Prostate gland (tissue), 2 donors: ENCODE measurements around the gene CCDC90B. TPM values are rescaled to one million over a fixed set of nuclear protein-coding genes. Genes with fewer than 3 reads are reported as not detected.
"Not testable (repeated sequence)": the region's sequence is repeated elsewhere in the genome, so short reads cannot be mapped to it uniquely, and the experiment has no call there.

ENCODE experiments used
- DNase-seq: peaks from one replicate; pipeline ENCODE4 v3.0.0-alpha.2; 2019; ENCODE audit warnings: low spot score
- H3K27ac ChIP-seq, 2 donors: fragments of 200-600 bp; sonication (generic); 2 replicates each; pipeline ENCODE4 v1.5.1; 2017 to 2019
- H3K27me3 ChIP-seq: fragments of 200-600 bp; sonication (generic); replicated peaks from 2 replicates; pipeline ENCODE4 v1.5.1; 2019; ENCODE audit not compliant: insufficient read depth
- H3K36me3 ChIP-seq, 2 donors: fragments of 200-600 bp; sonication (generic); 1 replicate in 1 of 2; 2 replicates in 1 of 2; pipeline versions ENCODE4 v1.5.1 to v1.8.1; 2017 to 2019
- H3K4me1 ChIP-seq: fragments of 200-600 bp; sonication (generic); replicated peaks from 2 replicates; pipeline ENCODE4 v1.5.1; 2019
- H3K4me3 ChIP-seq, 2 donors: fragments of 200-600 bp; sonication (generic); 2 replicates each; pipeline ENCODE4 v1.5.1; 2017 to 2019
- H3K9me3 ChIP-seq: fragments of 200-600 bp; sonication (generic); 2 replicates; pipeline ENCODE4 v1.5.1; 2017
- POLR2A ChIP-seq: fragments of 450-650 bp; IDR thresholded peaks from one replicate; pipeline ENCODE4 v1.6.1; 2016; ENCODE audit warnings: antibody characterized with exemption, mild to moderate bottlenecking
- POLR2AphosphoS5 ChIP-seq: sonication (generic); formaldehyde crosslinking; IDR thresholded peaks from one replicate; pipeline ENCODE4 v1.6.1; 2017; ENCODE audit warnings: antibody characterized with exemption
- WGBS: methylation state at CpG from one replicate; pipeline ENCODE4 v1.1.5; 2018; 5-methylcytosine and 5-hydroxymethylcytosine counted together
- intact Hi-C: fragments of 100-400 bp; cut with DNase I; formaldehyde crosslinking; loops from one replicate; pipeline ENCODE4 v1.14.2; 2022
- total RNA-seq, 2 donors: library from RNA; depleted of rRNA; stranded (reverse); fragments of >200 nt; gene quantifications; one replicate each; pipeline ENCODE4 v1.1.0, GENCODE V29; 2016
- TF ChIP-seq, protein P1 (sequence below), 4 experiments: fragments of 200-600 bp in 2 of 4; fragments of 450-650 bp in 2 of 4; sonication (generic) in 2 of 4; IDR thresholded peaks; 1 replicate in 3 of 4; 2 replicates in 1 of 4; pipeline ENCODE4 v1.5.1; 2016 to 2019; ENCODE audit warnings: antibody characterized with exemption in 4 of 4, mild to moderate bottlenecking in 2 of 4, moderate library complexity in 2 of 4

The CCDC90B gene
- total RNA-seq, 2 donors from 2014 or later, result 43.8 to 48.2 TPM

DNA sequence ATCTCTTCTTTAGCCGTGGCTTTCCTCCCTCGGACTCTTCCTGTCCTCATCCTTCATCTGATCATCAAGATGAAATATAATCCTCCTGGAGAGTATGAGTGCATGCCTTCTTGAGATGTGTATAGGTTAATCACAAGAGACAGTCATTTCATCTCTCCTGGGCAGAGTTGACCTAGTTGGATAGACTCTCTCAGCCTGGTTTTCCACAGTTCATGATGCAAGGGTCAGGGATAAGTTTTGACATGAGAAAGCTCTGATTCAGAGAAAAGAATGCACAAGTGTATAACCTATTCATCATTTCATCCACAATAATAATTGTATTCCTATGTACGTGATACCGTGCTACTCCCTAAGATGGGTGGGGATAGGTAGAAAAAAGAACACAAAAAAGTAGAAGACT is 33.2 kb upstream of the CCDC90B start:
- Histone ChIP-seq H3K27me3 (no peaks in the 10 kb centered on the region), H3K4me1 (no peaks in the 10 kb centered on the region), H3K9me3 (no peaks in the 10 kb centered on the region), H3K27ac (no peak overlapping the region), H3K36me3 (no peaks in the 10 kb centered on the region), H3K4me3 (no peak overlapping the region)
- WGBS, result 40% methylated on average over 4 of the region's 4 CpGs
- TF ChIP-seq POLR2A, result no peak
- TF ChIP-seq, protein P1, sequence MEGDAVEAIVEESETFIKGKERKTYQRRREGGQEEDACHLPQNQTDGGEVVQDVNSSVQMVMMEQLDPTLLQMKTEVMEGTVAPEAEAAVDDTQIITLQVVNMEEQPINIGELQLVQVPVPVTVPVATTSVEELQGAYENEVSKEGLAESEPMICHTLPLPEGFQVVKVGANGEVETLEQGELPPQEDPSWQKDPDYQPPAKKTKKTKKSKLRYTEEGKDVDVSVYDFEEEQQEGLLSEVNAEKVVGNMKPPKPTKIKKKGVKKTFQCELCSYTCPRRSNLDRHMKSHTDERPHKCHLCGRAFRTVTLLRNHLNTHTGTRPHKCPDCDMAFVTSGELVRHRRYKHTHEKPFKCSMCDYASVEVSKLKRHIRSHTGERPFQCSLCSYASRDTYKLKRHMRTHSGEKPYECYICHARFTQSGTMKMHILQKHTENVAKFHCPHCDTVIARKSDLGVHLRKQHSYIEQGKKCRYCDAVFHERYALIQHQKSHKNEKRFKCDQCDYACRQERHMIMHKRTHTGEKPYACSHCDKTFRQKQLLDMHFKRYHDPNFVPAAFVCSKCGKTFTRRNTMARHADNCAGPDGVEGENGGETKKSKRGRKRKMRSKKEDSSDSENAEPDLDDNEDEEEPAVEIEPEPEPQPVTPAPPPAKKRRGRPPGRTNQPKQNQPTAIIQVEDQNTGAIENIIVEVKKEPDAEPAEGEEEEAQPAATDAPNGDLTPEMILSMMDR (IDR thresholded peaks at IDR 0.05), result no peak
- no peak for TF ChIP-seq POLR2AphosphoS5
- intact Hi-C loops, result no loop called here
- DNase-seq, result no peak

DNA sequence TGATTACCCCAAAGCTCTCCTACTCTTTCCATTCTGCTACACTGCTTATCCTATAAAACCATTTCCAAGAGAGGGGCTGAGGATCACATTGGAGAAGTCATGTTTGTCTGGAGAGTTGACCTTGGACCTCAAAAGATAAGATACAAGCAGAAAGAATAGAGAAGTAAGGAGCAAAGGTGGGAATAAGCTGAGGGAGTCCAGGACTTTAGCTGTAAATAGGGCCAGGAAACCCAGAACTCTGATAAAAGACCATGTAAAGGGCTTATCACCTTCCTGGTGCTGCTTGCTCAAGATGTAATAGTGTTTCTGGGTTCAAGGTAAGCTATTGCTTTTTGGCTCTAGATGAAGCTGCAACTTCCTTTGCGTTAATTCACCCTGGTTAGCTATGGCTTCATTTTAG is 32.8 kb upstream of the CCDC90B start:
- Histone ChIP-seq H3K36me3 (no peaks in the 10 kb centered on the region), H3K27ac (no peak overlapping the region), H3K27me3 (no peaks in the 10 kb centered on the region), H3K4me3 (no peak overlapping the region), H3K9me3 (no peaks in the 10 kb centered on the region), H3K4me1 (no peaks in the 10 kb centered on the region)
- 100% methylated on average over 1 of the region's 1 CpG for WGBS
- no peak for TF ChIP-seq POLR2A
- TF ChIP-seq, protein P1 (IDR thresholded peaks at IDR 0.05), result no peak
- no peak for TF ChIP-seq POLR2AphosphoS5
- intact Hi-C loops, result no loop called here
- DNase-seq, result no peak

DNA sequence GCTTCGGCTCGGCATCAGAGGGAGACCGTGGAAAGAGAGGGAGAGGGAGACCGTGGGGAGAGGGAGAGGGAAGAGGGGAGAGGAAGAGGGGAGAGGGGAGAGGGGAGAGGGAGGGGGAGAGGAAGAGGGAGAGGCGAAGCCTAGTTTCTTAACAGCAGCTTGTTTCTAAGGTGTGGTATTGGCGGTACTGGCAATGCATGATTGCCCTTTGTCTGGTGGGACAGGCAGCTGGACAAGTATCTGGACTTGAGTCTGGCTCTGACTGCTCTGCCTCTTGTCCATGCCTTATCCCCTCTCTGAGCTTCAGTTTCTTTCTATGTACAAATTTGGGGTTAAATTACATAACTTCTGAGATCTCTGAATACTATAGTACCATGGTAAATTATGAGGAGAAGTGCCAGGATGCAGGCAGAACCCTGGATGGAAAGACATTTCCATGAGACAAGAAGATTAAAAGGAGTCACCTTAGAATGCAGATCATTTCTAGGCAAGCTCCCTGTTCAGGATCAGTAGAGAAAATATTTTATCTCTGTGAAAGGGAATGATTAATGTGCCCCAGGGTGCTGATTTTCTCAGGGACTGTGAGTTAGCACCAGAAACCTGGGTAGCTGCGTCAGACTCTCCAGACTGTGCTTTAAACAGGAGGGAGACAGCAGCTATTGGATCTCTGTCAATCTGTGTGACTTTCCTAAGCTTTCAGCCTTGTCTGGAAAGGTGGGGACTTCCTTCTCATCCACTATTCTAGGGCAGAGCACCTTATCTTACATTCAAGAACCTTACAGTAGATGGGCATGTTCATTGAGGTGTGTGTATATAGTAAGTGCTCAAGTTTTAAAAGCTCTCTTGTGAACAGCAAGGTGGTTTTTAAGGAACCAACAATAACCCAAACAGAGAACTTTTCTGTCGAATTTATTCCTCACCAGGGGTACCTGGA is 31.9 kb upstream of the CCDC90B start:
- Histone ChIP-seq H3K4me3 (no peak overlapping the region), H3K27me3 (no peaks in the 10 kb centered on the region), H3K27ac (no peak overlapping the region), H3K4me1 (no peaks in the 10 kb centered on the region), H3K9me3 (no peaks in the 10 kb centered on the region), H3K36me3 (no peaks in the 10 kb centered on the region)
- TF ChIP-seq POLR2A, result no peak
- TF ChIP-seq, protein P1 (IDR thresholded peaks at IDR 0.05), result no peak
- TF ChIP-seq POLR2AphosphoS5, result no peak
- 70% methylated on average over 8 of the region's 8 CpGs for WGBS
- no peak for DNase-seq
- intact Hi-C loops, result no loop called here

DNA sequence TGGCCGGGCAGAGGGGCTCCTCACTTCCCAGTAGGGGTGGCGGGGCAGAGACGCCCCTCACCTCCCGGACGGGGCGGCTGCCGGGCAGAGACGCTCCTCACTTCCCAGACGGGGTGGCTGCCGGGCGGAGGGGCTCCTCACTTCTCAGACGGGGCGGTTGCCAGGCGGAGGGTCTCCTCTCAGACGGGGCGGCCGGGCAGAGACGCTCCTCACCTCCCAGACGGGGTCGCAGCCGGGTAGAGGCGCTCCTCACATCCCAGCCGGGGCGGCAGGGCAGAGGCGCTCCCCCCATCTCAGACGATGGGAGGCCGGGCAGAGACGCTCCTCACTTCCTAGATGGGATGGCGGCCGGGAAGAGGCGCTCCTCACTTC is 30.7 kb upstream of the CCDC90B start:
- H3K9me3 ChIP-seq, H3K27me3 ChIP-seq, H3K4me1 ChIP-seq, H3K27ac ChIP-seq, H3K4me3 ChIP-seq, H3K36me3 ChIP-seq, DNase-seq, intact Hi-C loops: not testable (repeated sequence)
- WGBS, result 98% methylated on average over 22 of the region's 31 CpGs

DNA sequence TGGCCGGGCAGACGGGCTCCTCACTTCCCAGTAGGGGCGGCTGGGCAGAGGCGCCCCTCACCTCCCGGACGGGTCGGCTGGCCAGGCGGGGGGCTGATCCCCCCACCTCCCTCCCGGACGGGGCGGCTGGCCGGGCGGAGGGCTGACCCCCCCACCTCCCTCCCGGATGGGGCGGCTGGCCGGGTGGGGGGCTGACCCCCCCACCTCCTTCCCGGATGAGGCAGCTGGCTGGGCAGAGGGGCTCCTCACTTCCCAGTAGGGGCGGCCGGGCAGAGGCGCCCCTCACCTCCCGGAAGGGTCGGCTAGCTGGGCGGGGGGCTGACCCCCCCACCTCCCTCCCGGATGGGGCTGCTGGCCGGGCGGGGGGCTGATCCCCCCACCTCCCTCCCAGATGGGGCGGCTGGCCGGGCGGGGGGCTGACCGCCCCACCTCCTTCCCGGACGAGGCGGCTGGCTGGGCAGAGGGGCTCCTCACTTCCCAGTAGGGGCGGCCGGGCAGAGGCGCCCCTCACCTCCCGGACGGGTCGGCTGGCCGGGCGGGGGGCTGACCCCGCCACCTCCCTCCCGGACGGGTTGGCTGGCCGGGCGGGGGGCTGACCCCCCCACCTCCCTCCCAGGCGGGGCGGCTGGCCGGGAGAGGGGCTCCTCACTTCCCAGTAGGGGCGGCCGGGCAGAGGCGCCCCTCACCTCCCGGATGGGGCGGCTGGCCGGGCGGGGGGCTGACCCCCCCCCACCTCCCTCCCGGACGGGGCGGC is 30.2 kb upstream of the CCDC90B start:
- H3K27ac ChIP-seq, H3K36me3 ChIP-seq, H3K9me3 ChIP-seq, intact Hi-C loops, DNase-seq, H3K4me1 ChIP-seq, H3K4me3 ChIP-seq, H3K27me3 ChIP-seq: not testable (repeated sequence)
- WGBS, result 90% methylated on average over 51 of the region's 59 CpGs
